Endothelial cell (in vitro differentiated cells): ENCODE data around the gene N4BP2. TPM values are rescaled to one million over a fixed set of nuclear protein-coding genes. Genes with fewer than 3 reads are reported as not detected.

Source experiments
- DNase-seq: peaks from one replicate; pipeline ENCODE4 v3.0.0; 2021; ENCODE audit warnings: low spot score
- H3K27ac Mint-ChIP-seq: one replicate; pipeline ENCODE4 v1.8.0; 2021; ENCODE audit warnings: mixed read lengths, inconsistent platforms; ENCODE audit not compliant: unreplicated experiment
- H3K27me3 Mint-ChIP-seq: one replicate; pipeline ENCODE4 v1.8.0; 2021; ENCODE audit warnings: mild to moderate bottlenecking, moderate library complexity, mixed read lengths, inconsistent platforms; ENCODE audit not compliant: unreplicated experiment
- H3K36me3 Mint-ChIP-seq: one replicate; pipeline ENCODE4 v1.8.0; 2021; ENCODE audit warnings: mild to moderate bottlenecking, low read depth, mixed read lengths, inconsistent platforms; ENCODE audit not compliant: unreplicated experiment
- H3K4me1 Mint-ChIP-seq: one replicate; pipeline ENCODE4 v1.8.0; 2021; ENCODE audit warnings: mild to moderate bottlenecking, mixed read lengths, inconsistent platforms; ENCODE audit not compliant: unreplicated experiment
- H3K4me3 Mint-ChIP-seq: one replicate; pipeline ENCODE4 v1.8.0; 2021; ENCODE audit warnings: mild to moderate bottlenecking, mixed read lengths, inconsistent platforms; ENCODE audit not compliant: unreplicated experiment
- H3K9me3 Mint-ChIP-seq: one replicate; pipeline ENCODE4 v1.8.0; 2021; ENCODE audit warnings: mixed read lengths, inconsistent platforms; ENCODE audit not compliant: unreplicated experiment
- CTCF ChIP-seq: fragments of 200-600 bp; sonication (generic); IDR thresholded peaks from one replicate; pipeline ENCODE4 v1.5.0; 2021; ENCODE audit warnings: antibody characterized with exemption; ENCODE audit not compliant: unreplicated experiment
- total RNA-seq: library from RNA; stranded (reverse); fragmentation: NEBNext Ultra II Directional; extraction: Animal tissue kit (Norgen Biotek cat#: 25700); gene quantifications from one replicate; pipeline ENCODE4 v1.2.1, GENCODE V29; 2021; ENCODE audit not compliant: unreplicated experiment

The N4BP2 gene
- total RNA-seq, 1 donor from 2014 or later = 24.9 TPM

- DNase-seq = no peak
- Mint-ChIP-seq H3K27ac (no peak overlapping the region), H3K27me3 (no peaks in the 10 kb centered on the region), H3K9me3 (no peaks in the 10 kb centered on the region), H3K4me1 (no peaks in the 10 kb centered on the region), H3K36me3 (peaks cover 28% of the 10 kb centered on the region), H3K4me3 (no peak overlapping the region)
- no peak for TF ChIP-seq CTCF
Measured at GRCh38 chr4:40150932-40151331, 94.3 kb downstream of the N4BP2 start.

- no peak overlapping the region for H3K27ac Mint-ChIP-seq
- TF ChIP-seq CTCF = no peak
- no peaks in the 10 kb centered on the region for H3K27me3 Mint-ChIP-seq
- DNase-seq = no peak
- H3K36me3 Mint-ChIP-seq = peaks cover 20% of the 10 kb centered on the region
- H3K4me1 Mint-ChIP-seq = no peaks in the 10 kb centered on the region
- no peak overlapping the region for H3K4me3 Mint-ChIP-seq
- H3K9me3 Mint-ChIP-seq = no peaks in the 10 kb centered on the region
Measured at GRCh38 chr4:40152637-40153036, 96.0 kb downstream of the N4BP2 start.

GRCh38 chr4:40157436-40157835, 100.8 kb downstream of the N4BP2 start:
- H3K27me3 Mint-ChIP-seq = peaks cover 1% of the 10 kb centered on the region
- no peak for TF ChIP-seq CTCF
- no peaks in the 10 kb centered on the region for H3K36me3 Mint-ChIP-seq
- H3K4me1 Mint-ChIP-seq = no peaks in the 10 kb centered on the region
- DNase-seq = no peak
- H3K27ac Mint-ChIP-seq = no peak overlapping the region
- no peaks in the 10 kb centered on the region for H3K9me3 Mint-ChIP-seq
- H3K4me3 Mint-ChIP-seq = no peak overlapping the region

- no peak for DNase-seq
- H3K4me3 Mint-ChIP-seq = no peak overlapping the region
- H3K4me1 Mint-ChIP-seq = peaks cover 17% of the 10 kb centered on the region
- H3K27ac Mint-ChIP-seq = no peak overlapping the region
- no peak for TF ChIP-seq CTCF
- no peaks in the 10 kb centered on the region for H3K9me3 Mint-ChIP-seq
- peaks cover 2% of the 10 kb centered on the region for H3K27me3 Mint-ChIP-seq
- peaks cover 4% of the 10 kb centered on the region for H3K36me3 Mint-ChIP-seq
Measured at GRCh38 chr4:40160258-40160657, 103.6 kb downstream of the N4BP2 start.

GRCh38 chr4:40164459-40164858, 107.8 kb downstream of the N4BP2 start:
- no peak for DNase-seq
- Mint-ChIP-seq H3K4me3 (no peak overlapping the region), H3K36me3 (peaks cover 9% of the 10 kb centered on the region), H3K27ac (no peak overlapping the region), H3K27me3 (peaks cover 3% of the 10 kb centered on the region), H3K9me3 (no peaks in the 10 kb centered on the region), H3K4me1 (peaks cover 28% of the 10 kb centered on the region)
- no peak for TF ChIP-seq CTCF
